HepG2 (cell line): ENCODE results near the gene EVL. TPM values are rescaled to one million over a fixed set of nuclear protein-coding genes. Genes with fewer than 3 reads are reported as not detected.
A peak's percentile ranks its signal among the peaks of the same experiment; 100 is the strongest.

Source experiments
- ATF1 ChIP-seq: IDR thresholded peaks from 2 replicates; pipeline ENCODE4 v1.6.1; 2016; ENCODE audit warnings: mild to moderate bottlenecking, control low read depth
- BORCS8-MEF2B ChIP-seq: sonication (generic); formaldehyde crosslinking; IDR thresholded peaks from 2 replicates; pipeline ENCODE4 v1.8.0; 2022; ENCODE audit warnings: mild to moderate bottlenecking, missing genetic modification reagents
- BRCA1 ChIP-seq: sonication (generic); formaldehyde crosslinking; IDR thresholded peaks from 2 replicates; pipeline ENCODE4 v1.4.0; 2020; ENCODE audit warnings: missing genetic modification reagents
- ELF1 ChIP-seq: sonication (generic); formaldehyde crosslinking; IDR thresholded peaks from 2 replicates; pipeline ENCODE4 v1.4.0; 2020; ENCODE audit warnings: missing genetic modification reagents
- ELF3 ChIP-seq: IDR thresholded peaks from 2 replicates; pipeline ENCODE4 v1.6.1; 2016; ENCODE audit warnings: missing genetic modification reagents, missing compliant biosample characterization
- ETV6 ChIP-seq: sonication (generic); formaldehyde crosslinking; conservative IDR thresholded peaks from 2 replicates; pipeline ENCODE4 v1.4.0; 2020; ENCODE audit warnings: missing genetic modification reagents
- KLF11 ChIP-seq: IDR thresholded peaks from 2 replicates; pipeline ENCODE4 v1.6.1; 2016; ENCODE audit warnings: missing compliant biosample characterization
- MEIS2 ChIP-seq: sonication (generic); formaldehyde crosslinking; IDR thresholded peaks from 2 replicates; pipeline ENCODE4 v1.9.0; 2021; ENCODE audit warnings: mild to moderate bottlenecking, missing genetic modification reagents
- MZF1 ChIP-seq: sonication (generic); formaldehyde crosslinking; IDR thresholded peaks from 2 replicates; pipeline ENCODE4 v1.8.1; 2023; ENCODE audit warnings: mild to moderate bottlenecking, missing genetic modification reagents, borderline replicate concordance
- NFYB ChIP-seq: sonication (generic); formaldehyde crosslinking; IDR thresholded peaks from 2 replicates; pipeline ENCODE4 v1.4.0; 2020; ENCODE audit warnings: missing genetic modification reagents
- SAFB2 ChIP-seq: sonication (generic); formaldehyde crosslinking; IDR thresholded peaks from 2 replicates; pipeline ENCODE4 v1.5.1; 2020; ENCODE audit warnings: missing genetic modification reagents, low read depth, mild to moderate bottlenecking, borderline replicate concordance
- SMYD3 ChIP-seq: sonication (generic); formaldehyde crosslinking; IDR thresholded peaks from 2 replicates; pipeline ENCODE4 v1.8.1; 2023; ENCODE audit warnings: mild to moderate bottlenecking, missing genetic modification reagents
- SOX13 ChIP-seq, 3 experiments: fragments of 450-650 bp in 1 of 3; sonication (generic) in 1 of 3; formaldehyde crosslinking in 1 of 3; IDR thresholded peaks in 2 of 3; conservative IDR thresholded peaks in 1 of 3; 2 replicates each; pipeline versions ENCODE4 v1.5.0 to v1.6.1; 2016 to 2020; ENCODE audit warnings: antibody characterized with exemption in 1 of 3, mild to moderate bottlenecking in 1 of 3, missing compliant biosample characterization in 1 of 3, missing genetic modification reagents in 1 of 3, moderate library complexity in 1 of 3
- SRF ChIP-seq: IDR thresholded peaks from 2 replicates; pipeline ENCODE4 v1.6.1; 2011; ENCODE audit warnings: mild to moderate bottlenecking, low read depth, low read length, moderate library complexity
- TOPORS ChIP-seq: sonication (generic); formaldehyde crosslinking; IDR thresholded peaks from 2 replicates; pipeline ENCODE4 v1.8.0; 2023; ENCODE audit warnings: mild to moderate bottlenecking, missing genetic modification reagents
- ZNF33A ChIP-seq: sonication (generic); formaldehyde crosslinking; IDR thresholded peaks from 2 replicates; pipeline ENCODE4 v1.5.1; 2020; ENCODE audit warnings: missing genetic modification reagents, mild to moderate bottlenecking, moderate library complexity, borderline replicate concordance
- ZNF564 ChIP-seq: sonication (generic); formaldehyde crosslinking; IDR thresholded peaks from 2 replicates; pipeline ENCODE4 v1.8.1; 2023; ENCODE audit warnings: mild to moderate bottlenecking, missing genetic modification reagents
- polyA plus RNA-seq, 8 experiments: library from polyadenylated mRNA; depleted of rRNA in 3 of 8; stranded (reverse) in 7 of 8; unstranded in 1 of 8; fragments of >200 nt; fragmentation: Illumina TruSeq in 4 of 8; extraction: Trizol in 4 of 8; gene quantifications; 2 replicates each; pipeline versions ENCODE4 v1.2.1 to v1.2.3, GENCODE V29; 2011 to 2016; ENCODE audit warnings: low read depth in 4 of 8, missing spikeins in 1 of 8, mixed read lengths in 1 of 8; ENCODE audit not compliant: insufficient read depth in 1 of 8
- total RNA-seq, 5 experiments: library from RNA; depleted of rRNA; stranded (reverse); fragments of >200 nt; fragmentation: Illumina TruSeq; extraction: Trizol; gene quantifications; 2 replicates each; pipeline ENCODE4 v1.2.3, GENCODE V29; 2016; ENCODE audit warnings: low read depth in 1 of 5
- TF ChIP-seq, protein P1 (sequence below): sonication (generic); formaldehyde crosslinking; IDR thresholded peaks from 2 replicates; pipeline ENCODE4 v1.9.0; 2021; ENCODE audit warnings: missing genetic modification reagents, borderline replicate concordance
- TF ChIP-seq, protein P2 (sequence below): sonication (generic); formaldehyde crosslinking; conservative IDR thresholded peaks from 2 replicates; pipeline ENCODE4 v1.4.0; 2020; ENCODE audit warnings: mild to moderate bottlenecking, missing genetic modification reagents, moderate library complexity
- TF ChIP-seq, protein P3 (sequence below): sonication (generic); formaldehyde crosslinking; IDR thresholded peaks from 2 replicates; pipeline ENCODE4 v1.5.1; 2020; ENCODE audit warnings: mild to moderate bottlenecking, moderate library complexity, missing genetic modification reagents
- TF ChIP-seq, protein P4 (sequence below): sonication (generic); formaldehyde crosslinking; IDR thresholded peaks from 2 replicates; pipeline ENCODE4 v1.9.0; 2021; ENCODE audit warnings: missing genetic modification reagents, mild to moderate bottlenecking, borderline replicate concordance

The EVL gene
- total and polyA plus RNA-seq, 2 of the 13 experiments (the other 11 are each of a cell fraction or from before 2014, with no cell fraction given), result 15.1 to 31.2 TPM

DNA sequence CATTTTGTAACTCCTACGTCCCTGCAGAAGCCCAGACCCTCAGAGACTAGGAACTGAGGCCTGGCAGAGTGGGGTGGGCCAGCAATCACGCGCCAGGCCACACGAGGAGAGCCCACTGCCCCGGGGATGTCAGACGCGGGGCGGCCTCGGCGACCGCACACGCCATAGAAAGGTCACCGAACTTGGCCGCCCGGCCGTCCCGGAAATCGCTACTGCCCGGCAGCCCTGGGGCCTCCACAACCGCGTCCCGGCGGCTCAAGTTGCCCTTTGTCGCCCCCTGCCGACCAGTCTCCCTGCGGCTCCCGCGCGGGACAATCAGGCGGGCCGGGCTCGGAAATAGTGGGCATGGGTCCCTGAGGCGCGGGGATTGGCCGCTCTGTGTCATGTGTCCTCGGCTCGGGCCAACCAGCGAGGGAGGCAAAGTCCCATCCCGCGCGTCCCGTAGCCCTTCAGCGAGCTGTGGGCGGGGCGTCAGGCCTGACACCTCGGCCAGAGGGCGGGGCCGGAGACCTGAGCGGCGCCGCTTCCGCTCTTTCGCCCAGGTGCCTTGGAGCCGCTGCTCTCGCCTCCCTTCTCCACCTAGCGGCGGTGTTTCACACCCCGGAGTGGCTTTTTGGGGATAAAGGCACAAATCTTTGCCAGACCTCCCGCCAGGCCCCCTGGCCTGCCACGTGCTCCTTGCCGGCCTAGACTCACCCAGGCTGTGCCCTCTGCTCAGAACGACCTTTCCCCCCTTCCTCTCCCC is 127.6 kb downstream of the EVL start (continued):
- TF ChIP-seq MZF1 (no peak), BRCA1 (CRISPR knock-in tag) (peak; percentile 88; the same call in 1 of the 2 replicates), SMYD3 (CRISPR knock-in tag) (peak; percentile 85), KLF11 (CRISPR knock-in tag) (peak; percentile 81), BORCS8-MEF2B (CRISPR knock-in tag) (peak; percentile 82; the same call in 1 of the 2 replicates), SRF (peak; percentile 39; the same call in 1 of the 2 replicates), MEIS2 (0 out of 2 replicates have a peak, but pooled peaks have one; percentile 36), TOPORS (no peak), SAFB2 (CRISPR knock-in tag) (peak; percentile 89; the same call in 1 of the 2 replicates), ETV6 (CRISPR knock-in tag) (peak; percentile 47), SOX13 (IDR thresholded peaks at IDR 0.05) (peak; percentile 33; the same call in 1 of the 2 replicates), SOX13 (CRISPR knock-in tag; conservative IDR thresholded peaks at IDR 0.05 in 1 of 2, IDR thresholded peaks at IDR 0.05 in 1 of 2) (peak in 1 of 2 experiments; percentile 67; a peak in 2 of 4 replicates), ZNF33A (CRISPR knock-in tag) (no peak), NFYB (CRISPR knock-in tag) (peak; percentile 91), ELF1 (CRISPR knock-in tag) (peak; percentile 94), ELF3 (peak; percentile 95), ATF1 (CRISPR knock-in tag) (no peak), ZNF564 (CRISPR knock-in tag) (peak; percentile 68; the same call in 1 of the 2 replicates)
- TF ChIP-seq, protein P1, sequence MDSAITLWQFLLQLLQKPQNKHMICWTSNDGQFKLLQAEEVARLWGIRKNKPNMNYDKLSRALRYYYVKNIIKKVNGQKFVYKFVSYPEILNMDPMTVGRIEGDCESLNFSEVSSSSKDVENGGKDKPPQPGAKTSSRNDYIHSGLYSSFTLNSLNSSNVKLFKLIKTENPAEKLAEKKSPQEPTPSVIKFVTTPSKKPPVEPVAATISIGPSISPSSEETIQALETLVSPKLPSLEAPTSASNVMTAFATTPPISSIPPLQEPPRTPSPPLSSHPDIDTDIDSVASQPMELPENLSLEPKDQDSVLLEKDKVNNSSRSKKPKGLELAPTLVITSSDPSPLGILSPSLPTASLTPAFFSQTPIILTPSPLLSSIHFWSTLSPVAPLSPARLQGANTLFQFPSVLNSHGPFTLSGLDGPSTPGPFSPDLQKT, result no peak
- TF ChIP-seq, protein P2, sequence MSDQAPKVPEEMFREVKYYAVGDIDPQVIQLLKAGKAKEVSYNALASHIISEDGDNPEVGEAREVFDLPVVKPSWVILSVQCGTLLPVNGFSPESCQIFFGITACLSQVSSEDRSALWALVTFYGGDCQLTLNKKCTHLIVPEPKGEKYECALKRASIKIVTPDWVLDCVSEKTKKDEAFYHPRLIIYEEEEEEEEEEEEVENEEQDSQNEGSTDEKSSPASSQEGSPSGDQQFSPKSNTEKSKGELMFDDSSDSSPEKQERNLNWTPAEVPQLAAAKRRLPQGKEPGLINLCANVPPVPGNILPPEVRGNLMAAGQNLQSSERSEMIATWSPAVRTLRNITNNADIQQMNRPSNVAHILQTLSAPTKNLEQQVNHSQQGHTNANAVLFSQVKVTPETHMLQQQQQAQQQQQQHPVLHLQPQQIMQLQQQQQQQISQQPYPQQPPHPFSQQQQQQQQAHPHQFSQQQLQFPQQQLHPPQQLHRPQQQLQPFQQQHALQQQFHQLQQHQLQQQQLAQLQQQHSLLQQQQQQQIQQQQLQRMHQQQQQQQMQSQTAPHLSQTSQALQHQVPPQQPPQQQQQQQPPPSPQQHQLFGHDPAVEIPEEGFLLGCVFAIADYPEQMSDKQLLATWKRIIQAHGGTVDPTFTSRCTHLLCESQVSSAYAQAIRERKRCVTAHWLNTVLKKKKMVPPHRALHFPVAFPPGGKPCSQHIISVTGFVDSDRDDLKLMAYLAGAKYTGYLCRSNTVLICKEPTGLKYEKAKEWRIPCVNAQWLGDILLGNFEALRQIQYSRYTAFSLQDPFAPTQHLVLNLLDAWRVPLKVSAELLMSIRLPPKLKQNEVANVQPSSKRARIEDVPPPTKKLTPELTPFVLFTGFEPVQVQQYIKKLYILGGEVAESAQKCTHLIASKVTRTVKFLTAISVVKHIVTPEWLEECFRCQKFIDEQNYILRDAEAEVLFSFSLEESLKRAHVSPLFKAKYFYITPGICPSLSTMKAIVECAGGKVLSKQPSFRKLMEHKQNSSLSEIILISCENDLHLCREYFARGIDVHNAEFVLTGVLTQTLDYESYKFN (CRISPR knock-in tag), result peak; percentile 77
- TF ChIP-seq, protein P3, sequence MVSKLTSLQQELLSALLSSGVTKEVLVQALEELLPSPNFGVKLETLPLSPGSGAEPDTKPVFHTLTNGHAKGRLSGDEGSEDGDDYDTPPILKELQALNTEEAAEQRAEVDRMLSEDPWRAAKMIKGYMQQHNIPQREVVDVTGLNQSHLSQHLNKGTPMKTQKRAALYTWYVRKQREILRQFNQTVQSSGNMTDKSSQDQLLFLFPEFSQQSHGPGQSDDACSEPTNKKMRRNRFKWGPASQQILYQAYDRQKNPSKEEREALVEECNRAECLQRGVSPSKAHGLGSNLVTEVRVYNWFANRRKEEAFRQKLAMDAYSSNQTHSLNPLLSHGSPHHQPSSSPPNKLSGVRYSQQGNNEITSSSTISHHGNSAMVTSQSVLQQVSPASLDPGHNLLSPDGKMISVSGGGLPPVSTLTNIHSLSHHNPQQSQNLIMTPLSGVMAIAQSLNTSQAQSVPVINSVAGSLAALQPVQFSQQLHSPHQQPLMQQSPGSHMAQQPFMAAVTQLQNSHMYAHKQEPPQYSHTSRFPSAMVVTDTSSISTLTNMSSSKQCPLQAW (CRISPR knock-in tag), result peak; percentile 92
- TF ChIP-seq, protein P4, sequence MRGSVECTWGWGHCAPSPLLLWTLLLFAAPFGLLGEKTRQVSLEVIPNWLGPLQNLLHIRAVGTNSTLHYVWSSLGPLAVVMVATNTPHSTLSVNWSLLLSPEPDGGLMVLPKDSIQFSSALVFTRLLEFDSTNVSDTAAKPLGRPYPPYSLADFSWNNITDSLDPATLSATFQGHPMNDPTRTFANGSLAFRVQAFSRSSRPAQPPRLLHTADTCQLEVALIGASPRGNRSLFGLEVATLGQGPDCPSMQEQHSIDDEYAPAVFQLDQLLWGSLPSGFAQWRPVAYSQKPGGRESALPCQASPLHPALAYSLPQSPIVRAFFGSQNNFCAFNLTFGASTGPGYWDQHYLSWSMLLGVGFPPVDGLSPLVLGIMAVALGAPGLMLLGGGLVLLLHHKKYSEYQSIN (CRISPR knock-in tag), result no peak
